HepG2 (cell line): Measurements from ENCODE around the gene OR5H2. TPM values are rescaled to one million over a fixed set of nuclear protein-coding genes. Genes with fewer than 3 reads are reported as not detected.
"Not testable (repeated sequence)": the region's sequence is repeated elsewhere in the genome, so short reads cannot be mapped to it uniquely, and the experiment has no call there.

ENCODE experiments used
- ATAC-seq: fragments of 200-7000 bp; cut with Tn5 transposase; 3 replicates; pipeline ENCODE4 v1.9.1; 2020; ENCODE audit warnings: mild to moderate bottlenecking, moderate library complexity
- BruUV-seq: library from RNA; stranded (reverse); fragments of 400-500 nt; replicated peaks from 2 replicates; lab custom pipeline; 2021; lab: Mats Ljungman, UMichigan
- CTCF ChIA-PET: fragments of 300-600 bp; formaldehyde crosslinking; extraction: SDS; loops from one replicate; lab custom pipeline; 2021; ENCODE audit warnings: low total read pairs, inconsistent platforms, low intra/inter-chr PET ratio; lab: Yijun Ruan, JAX
- POLR2A ChIA-PET: fragments of 350-600 bp; sonication (Branson Sonifier 250); formaldehyde crosslinking; loops from one replicate; lab custom pipeline; 2020; ENCODE audit warnings: antibody characterized with exemption, inconsistent platforms; lab: Yijun Ruan, JAX
- DNase-seq: peaks from one replicate; pipeline ENCODE4 v3.0.0-alpha.2; 2015; ENCODE audit warnings: low spot score
- FAIRE-seq: peaks from 3 replicates; lab custom pipeline; 2011; peaks lifted over from hg19 to GRCh38; lab: Jason Lieb, UNC
- H2AFZ ChIP-seq: one replicate; pipeline ENCODE4 v1.6.1; 2011; ENCODE audit warnings: low read length, inconsistent platforms
- H3K27ac ChIP-seq: fragments of 300-600 bp; 3 replicates; pipeline ENCODE4 v1.8.0; 2011; ENCODE audit warnings: mixed run types, mild to moderate bottlenecking, mixed read lengths, low read length, inconsistent platforms; ENCODE audit not compliant: insufficient read depth; ENCODE audit errors: extremely low read length
- H3K27me3 ChIP-seq, 2 experiments: fragments of 200-600 bp in 1 of 2; 2 replicates in 1 of 2; 3 replicates in 1 of 2; pipeline versions ENCODE4 v1.6.0 to v1.8.0; 2011; ENCODE audit warnings: low read length in 2 of 2, mild to moderate bottlenecking in 2 of 2, moderate library complexity in 2 of 2, inconsistent platforms in 1 of 2; ENCODE audit not compliant: insufficient read depth in 2 of 2, control insufficient read depth in 1 of 2
- H3K36me3 ChIP-seq, 2 experiments: fragments of 200-600 bp in 1 of 2; replicated peaks in 1 of 2; 2 replicates in 1 of 2; 3 replicates in 1 of 2; pipeline versions ENCODE4 v1.5.1 to v1.8.0; 2011; ENCODE audit warnings: low read length in 2 of 2, inconsistent platforms in 1 of 2; ENCODE audit not compliant: insufficient read depth in 2 of 2, control insufficient read depth in 1 of 2
- H3K4me1 ChIP-seq: 2 replicates; pipeline ENCODE4 v1.5.1; 2012; ENCODE audit warnings: low read length, inconsistent platforms; ENCODE audit not compliant: insufficient read depth
- H3K4me2 ChIP-seq: 2 replicates; pipeline ENCODE4 v1.6.0; 2011; ENCODE audit warnings: low read depth, low read length, inconsistent platforms
- H3K4me3 ChIP-seq, 3 experiments: fragments of 200-600 bp in 1 of 3; sonication (generic), shearing (Covaris generic) in 1 of 3; replicated peaks in 1 of 3; 2 replicates each; pipeline ENCODE4 v1.5.1; 2011 to 2016; ENCODE audit warnings: low read length in 3 of 3, inconsistent platforms in 2 of 3, low read depth in 2 of 3, mild to moderate bottlenecking in 2 of 3, control low read depth in 1 of 3, mixed read lengths in 1 of 3; ENCODE audit not compliant: insufficient read depth in 1 of 3
- H3K79me2 ChIP-seq: one replicate; pipeline ENCODE4 v1.6.1; 2011; ENCODE audit warnings: low read length, inconsistent platforms; ENCODE audit not compliant: insufficient read depth
- H3K9ac ChIP-seq: 2 replicates; pipeline ENCODE4 v1.6.0; 2011; ENCODE audit warnings: mild to moderate bottlenecking, low read depth, low read length, inconsistent platforms; ENCODE audit not compliant: insufficient read depth
- H3K9me3 ChIP-seq: 2 replicates; pipeline ENCODE4 v1.5.1; 2012; ENCODE audit warnings: mild to moderate bottlenecking, low read length
- H4K20me1 ChIP-seq: 2 replicates; pipeline ENCODE4 v1.6.0; 2011; ENCODE audit warnings: inconsistent platforms, mild to moderate bottlenecking, low read length, moderate library complexity; ENCODE audit not compliant: insufficient read depth
- ASH2L ChIP-seq: fragments of 300-600, 200-600 bp; sonication (generic); IDR thresholded peaks from 2 replicates; pipeline ENCODE4 v1.7.0; 2017; ENCODE audit warnings: low read depth, mild to moderate bottlenecking, moderate library complexity, mixed read lengths, low read length; ENCODE audit not compliant: insufficient read length
- KDM5A ChIP-seq: fragments of 200-600 bp; sonication (generic); IDR thresholded peaks from 2 replicates; pipeline ENCODE4 v1.7.0; 2018; ENCODE audit warnings: antibody characterized with exemption, mild to moderate bottlenecking, low read length, borderline replicate concordance
- MTF1 ChIP-seq: sonication (generic); formaldehyde crosslinking; IDR thresholded peaks from 2 replicates; pipeline ENCODE4 v1.5.0; 2020; ENCODE audit warnings: missing genetic modification reagents
- NFKB2 ChIP-seq: sonication (generic); formaldehyde crosslinking; IDR thresholded peaks from 2 replicates; pipeline ENCODE4 v1.4.0; 2020; ENCODE audit warnings: missing genetic modification reagents, borderline replicate concordance
- RBAK ChIP-seq: sonication (generic); formaldehyde crosslinking; IDR thresholded peaks from 2 replicates; pipeline ENCODE4 v1.5.1; 2020; ENCODE audit warnings: mild to moderate bottlenecking, missing genetic modification reagents
- TCF12 ChIP-seq, 2 experiments: fragments of 450-650 bp in 1 of 2; sonication (generic) in 1 of 2; formaldehyde crosslinking in 1 of 2; IDR thresholded peaks; 2 replicates each; pipeline versions ENCODE4 v1.6.1 to v1.8.0; 2017 to 2022; ENCODE audit warnings: antibody characterized with exemption in 1 of 2, mild to moderate bottlenecking in 1 of 2, missing genetic modification reagents in 1 of 2, moderate library complexity in 1 of 2
- ZEB1 ChIP-seq: IDR thresholded peaks from 2 replicates; pipeline ENCODE4 v1.6.1; 2012; ENCODE audit warnings: mild to moderate bottlenecking, low read depth, inconsistent platforms; ENCODE audit not compliant: insufficient replicate concordance
- ZNF639 ChIP-seq: conservative IDR thresholded peaks from 2 replicates; pipeline ENCODE4 v1.6.1; 2018; ENCODE audit warnings: missing genetic modification reagents
- whole genome bisulfite sequencing: methylation state at CpG from one replicate; pipeline ENCODE4 v1.1.6; 2017; ENCODE audit warnings: low lambda C conversion rate; 5-methylcytosine and 5-hydroxymethylcytosine counted together
- in situ Hi-C: cut with HindIII; loops from 2 replicates; pipeline ENCODE4 v1.10.0; 2017; ENCODE audit warnings: low pct_unique_long_range_greater_than_20kb; ENCODE audit not compliant: extremely low pct_ligation_motif_present
- intact Hi-C: fragments of 100-400 bp; cut with micrococcal nuclease; formaldehyde crosslinking; loops from one replicate; pipeline ENCODE4 v1.10.0; 2022; ENCODE audit not compliant: unreplicated experiment
- polyA plus RNA-seq, 8 experiments: library from polyadenylated mRNA; depleted of rRNA in 3 of 8; stranded (reverse) in 7 of 8; unstranded in 1 of 8; fragments of >200 nt; fragmentation: Illumina TruSeq in 4 of 8; extraction: Trizol in 4 of 8; gene quantifications; 2 replicates each; pipeline versions ENCODE4 v1.2.1 to v1.2.3, GENCODE V29; 2011 to 2016; ENCODE audit warnings: low read depth in 4 of 8, missing spikeins in 1 of 8, mixed read lengths in 1 of 8; ENCODE audit not compliant: insufficient read depth in 1 of 8
- total RNA-seq, 5 experiments: library from RNA; depleted of rRNA; stranded (reverse); fragments of >200 nt; fragmentation: Illumina TruSeq; extraction: Trizol; gene quantifications; 2 replicates each; pipeline ENCODE4 v1.2.3, GENCODE V29; 2016; ENCODE audit warnings: low read depth in 1 of 5

OR5H2 gene
- total and polyA plus RNA-seq, 2 of the 13 experiments (the other 11 are each of a cell fraction or from before 2014, with no cell fraction given), result not detected

GRCh38 chr3:98246142-98246541, 36.2 kb upstream of the OR5H2 start:
- BruUV-seq, result no TSS peak

GRCh38 chr3:98256026-98256425, 26.3 kb upstream of the OR5H2 start:
- H3K9ac ChIP-seq, BruUV-seq: not testable (repeated sequence)
- 14% methylated on average over 5 of the region's 5 CpGs for WGBS

More at GRCh38 chr3:98246142-98246541, 36.2 kb upstream of the OR5H2 start:
- Histone ChIP-seq H3K4me2 (no peak overlapping the region), H3K9me3 (no peaks in the 10 kb centered on the region), H3K27me3 (no peaks in the 10 kb centered on the region), H3K27ac (no peak overlapping the region), H3K9ac (no peak overlapping the region), H3K79me2 (no peaks in the 10 kb centered on the region), H2AFZ (no peak overlapping the region), H4K20me1 (no peaks in the 10 kb centered on the region), H3K36me3 (no peaks in the 10 kb centered on the region), H3K4me1 (peaks cover 9% of the 10 kb centered on the region), H3K4me3 (no peak overlapping the region)
- TF ChIP-seq KDM5A (no peak), ZEB1 (no peak), MTF1 (CRISPR knock-in tag) (no peak), ASH2L (no peak), RBAK (CRISPR knock-in tag) (no peak), TCF12 (IDR thresholded peaks at IDR 0.05) (no peak), TCF12 (CRISPR knock-in tag; IDR thresholded peaks at IDR 0.05) (no peak), ZNF639 (CRISPR knock-in tag) (no peak), NFKB2 (no peak)
- intact Hi-C loops (no loop called here), in situ Hi-C loops (no loop called here)
- ChIA-PET POLR2A (no interaction called here), CTCF (no interaction called here)
- FAIRE-seq (no peak), ATAC-seq (no peak), DNase-seq (no peak)
- 40% methylated on average over 10 of the region's 10 CpGs for WGBS

More at GRCh38 chr3:98256026-98256425, 26.3 kb upstream of the OR5H2 start:
- H3K4me1 ChIP-seq, H2AFZ ChIP-seq, H4K20me1 ChIP-seq, H3K79me2 ChIP-seq, CTCF ChIA-PET, FAIRE-seq, in situ Hi-C loops, H3K36me3 ChIP-seq, ATAC-seq, H3K9me3 ChIP-seq, H3K27me3 ChIP-seq, POLR2A ChIA-PET, DNase-seq, H3K4me2 ChIP-seq, H3K4me3 ChIP-seq, H3K27ac ChIP-seq, intact Hi-C loops: not testable (repeated sequence)
